WTC11 (cell line): Measurements from ENCODE around the gene DIRAS3.

Source experiments
- CTCF ChIP-seq: fragments of 200-600 bp; IDR thresholded peaks from 2 replicates; pipeline ENCODE4 v1.8.0; 2022; ENCODE audit warnings: antibody characterized with exemption
- ELF4 ChIP-seq: sonication (generic); formaldehyde crosslinking; IDR thresholded peaks from 2 replicates; pipeline ENCODE4 v1.8.1; 2022; ENCODE audit warnings: low read depth, mild to moderate bottlenecking, moderate library complexity, missing genetic modification reagents
- FOXP1 ChIP-seq: sonication (generic); formaldehyde crosslinking; IDR thresholded peaks from 2 replicates; pipeline ENCODE4 v1.8.0; 2022; ENCODE audit warnings: missing genetic modification reagents, mild to moderate bottlenecking, moderate library complexity, borderline replicate concordance
- KAT7 ChIP-seq: sonication (generic); formaldehyde crosslinking; IDR thresholded peaks from 2 replicates; pipeline ENCODE4 v1.8.1; 2023; ENCODE audit warnings: missing genetic modification reagents, mild to moderate bottlenecking, borderline replicate concordance
- MXD4 ChIP-seq: fragments of 250-450 bp; sonication (Bioruptor Pico); IDR thresholded peaks from 2 replicates; pipeline ENCODE4 v1.8.0; 2021; ENCODE audit warnings: mild to moderate bottlenecking, moderate library complexity, borderline replicate concordance
- NR3C1 ChIP-seq: sonication (generic); formaldehyde crosslinking; conservative IDR thresholded peaks from 2 replicates; pipeline ENCODE4 v1.8.1; 2023; ENCODE audit warnings: low read depth, mild to moderate bottlenecking, missing genetic modification reagents
- SP1 ChIP-seq: sonication (generic); formaldehyde crosslinking; conservative IDR thresholded peaks from 2 replicates; pipeline ENCODE4 v1.8.1; 2022; ENCODE audit warnings: missing genetic modification reagents

- TF ChIP-seq SP1 (CRISPR knock-in tag) (no peak), MXD4 (CRISPR knock-in tag) (no peak), NR3C1 (CRISPR knock-in tag) (no peak), CTCF (no peak), FOXP1 (no peak), ELF4 (CRISPR knock-in tag) (no peak), KAT7 (CRISPR knock-in tag) (no peak)
Measured at GRCh38 chr1:68046423-68046822, 4.0 kb downstream of the DIRAS3 start.
